RWPE1 (cell line): ENCODE results near the gene TRIM65.

Source experiments
- CTCF ChIA-PET: fragments of 350-600 bp; sonication (Branson Sonifier 250); formaldehyde crosslinking; extraction: SDS; loops from one replicate; lab custom pipeline; 2021; lab: Yijun Ruan, JAX
- POLR2A ChIA-PET: fragments of 400-600 bp; formaldehyde crosslinking; extraction: SDS; loops from one replicate; lab custom pipeline; 2020; ENCODE audit warnings: antibody characterized with exemption; ENCODE audit not compliant: low non-redundant PET; lab: Yijun Ruan, JAX
- DNase-seq: peaks from one replicate; pipeline ENCODE4 v3.0.0; 2012; ENCODE audit warnings: low spot score
- H3K27ac ChIP-seq: fragments of 450-650 bp; 2 replicates; pipeline ENCODE4 v1.5.1; 2017
- TF ChIP-seq, protein P1 (sequence below): fragments of 450-650 bp; conservative IDR thresholded peaks from 2 replicates; pipeline ENCODE4 v1.5.1; 2017; ENCODE audit warnings: low read depth, mild to moderate bottlenecking

The TRIM65 gene

DNA sequence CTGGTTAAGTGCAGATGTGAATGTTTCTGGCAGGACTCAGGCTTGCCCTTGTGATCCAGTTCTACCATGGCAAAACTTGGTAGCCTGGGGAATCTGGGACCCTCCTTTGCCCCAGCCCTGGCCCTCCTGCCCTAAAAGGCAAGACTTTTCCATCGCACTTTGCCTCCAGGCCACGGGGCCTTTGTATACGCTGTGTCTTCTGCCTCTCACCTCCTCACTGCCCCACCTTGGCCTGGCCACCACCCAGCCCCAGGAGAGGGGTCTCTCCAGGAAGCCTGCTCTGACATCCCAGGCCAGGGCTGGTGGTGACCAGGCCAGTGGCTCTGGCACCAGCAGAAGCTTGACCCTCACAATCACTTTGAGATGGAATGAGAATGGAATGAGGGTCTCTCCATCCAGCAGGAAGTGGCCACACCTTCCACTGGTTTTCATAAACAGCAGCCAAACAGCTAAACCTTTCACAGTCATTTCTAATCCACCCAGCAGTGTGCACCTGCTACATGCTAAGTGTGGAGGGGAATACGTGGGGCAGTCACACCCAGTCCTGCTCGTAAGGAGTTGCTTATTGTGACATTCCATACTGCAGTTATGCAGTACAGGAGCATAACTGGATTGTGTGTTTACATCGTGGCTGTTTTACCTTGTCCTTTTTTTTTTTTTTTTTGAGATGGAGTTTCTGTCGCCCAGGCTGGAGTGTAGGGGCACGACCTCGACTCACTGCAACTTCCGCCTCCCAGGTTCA lies 9.6 kb upstream of the TRIM65 start:
- ChIA-PET CTCF (interaction anchor here (0.6 to 1.6 kb wide), 9 partner anchors 10 to 373 kb away, joined by 3 to 6 read pairs (median 3); partner anchors contain the start of gene TRIM65), POLR2A (no interaction called here)
- TF ChIP-seq, protein P1, sequence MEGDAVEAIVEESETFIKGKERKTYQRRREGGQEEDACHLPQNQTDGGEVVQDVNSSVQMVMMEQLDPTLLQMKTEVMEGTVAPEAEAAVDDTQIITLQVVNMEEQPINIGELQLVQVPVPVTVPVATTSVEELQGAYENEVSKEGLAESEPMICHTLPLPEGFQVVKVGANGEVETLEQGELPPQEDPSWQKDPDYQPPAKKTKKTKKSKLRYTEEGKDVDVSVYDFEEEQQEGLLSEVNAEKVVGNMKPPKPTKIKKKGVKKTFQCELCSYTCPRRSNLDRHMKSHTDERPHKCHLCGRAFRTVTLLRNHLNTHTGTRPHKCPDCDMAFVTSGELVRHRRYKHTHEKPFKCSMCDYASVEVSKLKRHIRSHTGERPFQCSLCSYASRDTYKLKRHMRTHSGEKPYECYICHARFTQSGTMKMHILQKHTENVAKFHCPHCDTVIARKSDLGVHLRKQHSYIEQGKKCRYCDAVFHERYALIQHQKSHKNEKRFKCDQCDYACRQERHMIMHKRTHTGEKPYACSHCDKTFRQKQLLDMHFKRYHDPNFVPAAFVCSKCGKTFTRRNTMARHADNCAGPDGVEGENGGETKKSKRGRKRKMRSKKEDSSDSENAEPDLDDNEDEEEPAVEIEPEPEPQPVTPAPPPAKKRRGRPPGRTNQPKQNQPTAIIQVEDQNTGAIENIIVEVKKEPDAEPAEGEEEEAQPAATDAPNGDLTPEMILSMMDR, result no peak
- H3K27ac ChIP-seq, result peak overlapping the region; percentile 95
- no peak for DNase-seq

DNA sequence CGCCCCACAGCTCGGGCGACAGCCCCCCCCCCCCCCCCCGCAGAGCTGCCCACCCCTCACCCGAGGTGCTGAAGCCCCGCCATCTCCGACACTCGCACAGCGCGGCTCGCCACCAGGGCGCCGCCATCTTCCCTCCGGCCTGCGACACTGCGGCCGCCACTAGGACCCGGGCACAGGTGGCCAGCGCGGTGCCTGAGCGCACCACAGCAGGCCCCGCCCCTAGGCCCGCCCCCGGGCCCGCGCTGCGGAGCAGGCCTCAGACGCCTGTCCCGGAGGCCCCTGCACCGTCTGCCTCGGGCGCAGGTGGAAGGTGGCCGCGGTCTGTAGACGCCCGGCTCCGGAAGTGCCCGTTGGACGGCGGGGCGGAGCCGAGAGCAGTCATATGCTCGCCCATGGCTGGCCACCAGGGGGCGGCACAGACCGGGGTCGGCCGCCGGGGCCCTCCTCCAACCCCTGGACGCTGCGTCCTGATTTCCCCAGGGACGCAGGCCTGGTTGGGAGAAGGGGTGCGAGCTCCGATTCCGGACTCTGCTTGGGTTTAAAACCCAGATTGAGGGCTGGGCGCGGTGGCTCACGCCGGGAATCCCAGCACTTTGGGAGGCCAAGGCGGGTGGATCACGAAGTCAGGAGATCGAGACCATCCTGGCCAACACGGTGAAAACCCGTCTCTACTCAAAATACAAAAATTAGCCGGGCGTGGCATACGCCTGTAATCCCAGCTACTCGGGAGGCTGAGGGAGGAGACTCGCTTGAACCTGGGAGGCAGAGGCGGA lies 8.2 kb upstream of the TRIM65 start, which contains the start of gene MRPL38:
Gene MRPL38, minus strand, starts transcription at position 136 of the 773 bp plus-strand sequence. Its CDS starts 9 bp downstream, at position 127.
- peak; percentile 95 for DNase-seq
- TF ChIP-seq, protein P1, result peak; percentile 97
- ChIA-PET POLR2A (no interaction called here), CTCF (interaction anchor here (0.5 to 1.6 kb wide), 15 partner anchors 8 to 767 kb away, joined by 3 to 6 read pairs (median 4); partner anchors contain the start of genes CDK3 and TRIM65)
- H3K27ac ChIP-seq, result peak within 1 kb of the TSS; percentile 95

DNA sequence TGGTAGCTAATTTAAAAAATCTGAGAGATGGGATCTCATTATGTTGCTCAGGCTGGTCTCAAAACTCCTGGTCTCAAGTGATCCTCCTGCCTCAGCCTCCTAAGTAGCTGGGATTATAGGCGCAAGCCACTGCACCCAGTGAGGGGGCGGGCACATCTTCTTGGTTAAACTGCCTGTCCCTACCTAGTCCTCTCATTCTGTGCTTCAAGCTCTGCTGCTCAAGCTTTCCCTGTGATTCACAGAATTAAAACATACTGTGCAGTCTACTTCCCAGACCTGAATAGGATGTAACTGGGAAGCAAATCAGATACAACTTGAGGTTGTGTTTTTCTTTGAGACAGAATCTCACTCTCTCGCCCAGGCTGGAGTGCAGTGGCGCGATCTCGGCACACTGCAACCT lies 5.7 kb upstream of the TRIM65 start:
- POLR2A ChIA-PET, result interaction anchor here (0.6 kb wide), 1 partner anchor 30 kb away, joined by 3 read pairs; no protein-coding TSS in a partner anchor
- CTCF ChIA-PET, result interaction anchor here (0.5 to 0.8 kb wide), 3 partner anchors 24 to 95 kb away, joined by 3 to 4 read pairs (median 4); partner anchors contain the start of gene TRIM47
- DNase-seq, result no peak
- TF ChIP-seq, protein P1, result no peak
- peak overlapping the region; percentile 91 for H3K27ac ChIP-seq

DNA sequence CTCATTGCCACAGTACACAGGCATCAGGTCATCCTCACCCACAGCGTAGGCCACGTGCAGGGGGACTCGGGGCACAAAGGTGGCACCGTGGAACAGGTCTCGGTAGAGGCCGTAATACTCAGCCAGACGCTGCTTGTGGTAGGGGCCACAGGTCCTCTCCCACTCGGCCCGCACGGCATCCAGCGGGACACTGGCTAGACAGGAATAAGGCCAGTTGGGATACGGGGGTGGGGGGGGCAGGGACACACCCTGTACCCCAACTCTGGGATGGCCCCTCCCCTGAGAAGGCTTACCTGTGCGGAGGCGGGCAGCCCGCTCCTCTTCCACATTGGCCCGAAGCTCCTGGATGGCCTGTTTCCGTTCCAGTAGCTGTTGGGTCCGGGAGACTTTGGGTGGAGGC lies 5.0 kb upstream of the TRIM65 start:
- CTCF ChIA-PET, result interaction anchor here (0.8 kb wide), 1 partner anchor 24 kb away, joined by 4 read pairs; the partner anchor contains the start of gene TRIM47
- TF ChIP-seq, protein P1, result no peak
- POLR2A ChIA-PET, result interaction anchor here (0.6 kb wide), 1 partner anchor 79 kb away, joined by 3 read pairs; no protein-coding TSS in a partner anchor
- H3K27ac ChIP-seq, result peak overlapping the region; percentile 91
- DNase-seq, result no peak

DNA sequence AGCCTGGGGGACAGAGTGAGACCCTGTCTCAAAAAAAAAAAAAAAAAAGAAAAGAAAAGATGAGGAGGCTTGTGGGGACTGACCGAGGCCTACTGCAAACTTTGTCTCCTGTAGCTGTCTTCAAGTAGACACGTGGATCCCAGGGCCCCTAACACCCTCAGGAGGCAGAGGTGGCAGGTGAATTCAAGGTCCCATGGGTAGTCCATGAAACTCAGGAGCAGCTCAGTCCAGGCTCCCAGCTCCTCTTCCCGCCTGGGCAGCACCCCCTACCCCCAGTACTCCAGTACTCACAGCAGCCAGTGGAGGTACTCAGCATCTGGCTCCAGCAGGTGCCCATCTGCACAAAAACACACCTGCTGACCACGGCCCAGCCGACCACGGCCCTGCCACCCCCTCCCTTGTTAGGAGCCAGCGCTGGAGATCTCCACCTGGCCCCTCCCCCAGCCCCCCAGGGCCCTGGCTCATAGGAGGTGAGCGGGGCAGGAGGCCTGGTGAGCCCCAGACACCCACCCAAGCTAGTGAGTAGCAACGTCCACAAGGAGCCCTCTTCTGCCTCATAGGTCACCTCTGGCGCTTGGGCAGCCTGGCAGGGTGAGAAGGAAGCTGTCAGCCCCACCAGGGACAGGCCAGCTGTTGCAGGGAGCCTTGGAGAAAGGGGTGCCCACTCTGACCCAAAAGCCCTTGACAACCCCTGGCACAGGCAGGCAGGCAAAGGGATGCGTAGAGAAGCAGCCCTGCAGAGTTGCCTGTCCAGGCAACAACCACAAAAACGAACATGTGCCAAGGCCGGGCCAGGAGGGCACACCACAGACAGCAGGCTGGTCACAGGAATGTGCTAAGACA lies 4.2 kb upstream of the TRIM65 start:
- TF ChIP-seq, protein P1, result no peak
- ChIA-PET POLR2A (no interaction called here), CTCF (interaction anchor here (0.5 kb wide), 1 partner anchor 305 kb away, joined by 3 read pairs; no protein-coding TSS in a partner anchor)
- no peak for DNase-seq
- peak overlapping the region; percentile 91 for H3K27ac ChIP-seq
